K562 (cell line): Measurements from ENCODE around the gene PLEKHM3. TPM values are rescaled to one million over a fixed set of nuclear protein-coding genes. Genes with fewer than 3 reads are reported as not detected.

Experiments
- ARID3A ChIP-seq: IDR thresholded peaks from 2 replicates; pipeline ENCODE4 v1.6.1; 2012; ENCODE audit warnings: low read depth, low read length, improper control_type of control experiment, borderline replicate concordance
- ATF7 ChIP-seq: fragments of 450-650 bp; IDR thresholded peaks from 2 replicates; pipeline ENCODE4 v1.7.1; 2014; ENCODE audit warnings: mild to moderate bottlenecking, moderate library complexity
- C11orf30 ChIP-seq: fragments of 450-650 bp; IDR thresholded peaks from 2 replicates; pipeline ENCODE4 v1.6.1; 2016; ENCODE audit warnings: low read depth, mild to moderate bottlenecking
- CREBBP ChIP-seq: IDR thresholded peaks from one replicate; pipeline ENCODE4 v1.6.1; 2012; ENCODE audit warnings: low read depth, mild to moderate bottlenecking, control low read depth, inconsistent platforms, low read length
- EZH2 ChIP-seq: IDR thresholded peaks from 2 replicates; pipeline ENCODE4 v1.6.1; 2012; ENCODE audit warnings: low read depth, mild to moderate bottlenecking, inconsistent platforms, low read length, borderline replicate concordance
- GATA2 ChIP-seq: sonication (generic); formaldehyde crosslinking; IDR thresholded peaks from 2 replicates; pipeline ENCODE4 v1.4.0; 2020; ENCODE audit warnings: mild to moderate bottlenecking, missing genetic modification reagents
- GTF2B ChIP-seq: IDR thresholded peaks from 2 replicates; pipeline ENCODE4 v1.6.1; 2011; ENCODE audit not compliant: insufficient read length; ENCODE audit errors: extremely low read depth
- KDM4B ChIP-seq, 2 experiments: fragments of 450-650 bp in 1 of 2; sonication (generic) in 1 of 2; IDR thresholded peaks; 2 replicates each; pipeline ENCODE4 v1.6.1; 2016 to 2017; ENCODE audit warnings: borderline replicate concordance in 2 of 2, antibody characterized with exemption in 1 of 2, low read depth in 1 of 2, mild to moderate bottlenecking in 1 of 2
- KLF1 ChIP-seq: fragments of 450-650 bp; IDR thresholded peaks from 2 replicates; pipeline ENCODE4 v1.6.1; 2016; ENCODE audit warnings: missing genetic modification characterization, missing compliant biosample characterization
- NRF1 ChIP-seq, 2 experiments: fragments of 450-650 bp; IDR thresholded peaks in 1 of 2; conservative IDR thresholded peaks in 1 of 2; 2 replicates each; pipeline ENCODE4 v1.6.1; 2014; ENCODE audit warnings: mild to moderate bottlenecking in 2 of 2
- PHB ChIP-seq: fragments of 250-450 bp; sonication (Bioruptor Pico); IDR thresholded peaks from 2 replicates; pipeline ENCODE4 v1.5.0; 2021
- TAF9B ChIP-seq: fragments of 450-650 bp; IDR thresholded peaks from 2 replicates; pipeline ENCODE4 v1.6.1; 2018; ENCODE audit warnings: mild to moderate bottlenecking; ENCODE audit not compliant: partially characterized antibody
- TEAD1 ChIP-seq, 2 experiments: fragments of 450-650 bp in 1 of 2; sonication (generic) in 1 of 2; formaldehyde crosslinking; IDR thresholded peaks; 2 replicates each; pipeline versions ENCODE4 v1.4.0 to v1.8.0; 2020 to 2022; ENCODE audit warnings: mild to moderate bottlenecking in 2 of 2, missing genetic modification reagents in 1 of 2
- ZNF140 ChIP-seq: fragments of 250-450 bp; sonication (Bioruptor Pico); IDR thresholded peaks from 2 replicates; pipeline ENCODE4 v1.8.0; 2021; ENCODE audit warnings: moderate library complexity, mild to moderate bottlenecking, inconsistent platforms
- ZNF253 ChIP-seq: fragments of 250-450 bp; sonication (Bioruptor Pico); conservative IDR thresholded peaks from 2 replicates; pipeline ENCODE4 v1.6.1; 2021; ENCODE audit warnings: mild to moderate bottlenecking
- ZNF444 ChIP-seq: fragments of 250-450 bp; sonication (Bioruptor Pico); IDR thresholded peaks from 2 replicates; pipeline ENCODE4 v1.4.0; 2020; ENCODE audit warnings: mild to moderate bottlenecking, moderate library complexity
- ZNF507 ChIP-seq: conservative IDR thresholded peaks from 2 replicates; pipeline ENCODE4 v1.6.1; 2017; ENCODE audit warnings: missing genetic modification characterization, missing compliant biosample characterization
- ZNF699 ChIP-seq: fragments of 250-450 bp; sonication (Bioruptor Pico); IDR thresholded peaks from 2 replicates; pipeline ENCODE4 v1.8.0; 2021; ENCODE audit warnings: mild to moderate bottlenecking, moderate library complexity; ENCODE audit not compliant: insufficient replicate concordance
- polyA plus RNA-seq, 8 experiments: library from polyadenylated mRNA; depleted of rRNA in 4 of 8; stranded (reverse) in 5 of 8; unstranded in 3 of 8; fragments of >200 nt; fragmentation: Nextera tagmentation in 2 of 8; fragmentation: Illumina TruSeq in 1 of 8; extraction: Ambion mirVana in 2 of 8; extraction: Trizol in 1 of 8; gene quantifications; 2 replicates each; pipeline versions ENCODE4 v1.2.1 to v1.2.3, GENCODE V29; 2011 to 2014; ENCODE audit warnings: inconsistent platforms in 1 of 8, missing spikeins in 1 of 8
- total RNA-seq, 7 experiments: library from RNA; depleted of rRNA in 6 of 7; stranded (reverse); fragments of >200 nt in 6 of 7; fragmentation: Illumina TruSeq in 2 of 7; extraction: Trizol in 2 of 7; gene quantifications; 2 replicates each; pipeline versions ENCODE4 v1.2.1 to v1.2.3, GENCODE V29; 2011 to 2021; ENCODE audit warnings: low replicate concordance in 1 of 7
- TF ChIP-seq, protein P1 (sequence below): fragments of 450-650 bp; IDR thresholded peaks from 2 replicates; pipeline ENCODE4 v1.6.1; 2016; ENCODE audit warnings: low read depth

Gene PLEKHM3
- total and polyA plus RNA-seq, 9 of the 15 experiments (the other 6 are each of a cell fraction or from before 2014, with no cell fraction given): 0.24 to 1.6 (median 1.0) TPM

GRCh38 chr2:208064220-208064961 is 39.1 kb upstream of the PLEKHM3 start (continued):
- TF ChIP-seq KLF1: no peak
- TF ChIP-seq ZNF140 (CRISPR knock-in tag): no peak
- TF ChIP-seq EZH2: no peak
- no peak for TF ChIP-seq KDM4B (IDR thresholded peaks at IDR 0.05; ENCODE audit: borderline replicate concordance in 2 of 2, low read depth in 1 of 2)
- TF ChIP-seq GATA2: no peak
- no peak for TF ChIP-seq GTF2B
- no peak for TF ChIP-seq TAF9B
- no peak for TF ChIP-seq NRF1 (conservative IDR thresholded peaks at IDR 0.05 in 1 of 2, IDR thresholded peaks at IDR 0.05 in 1 of 2)
- no peak for TF ChIP-seq TEAD1 (CRISPR knock-in tag; IDR thresholded peaks at IDR 0.05)
- no peak for TF ChIP-seq ZNF507
- peak; percentile 17; the same call in 1 of the 2 replicates for TF ChIP-seq ATF7
- TF ChIP-seq PHB (CRISPR knock-in tag): no peak
- TF ChIP-seq CREBBP: no peak
- no peak for TF ChIP-seq ARID3A
- TF ChIP-seq, protein P1, sequence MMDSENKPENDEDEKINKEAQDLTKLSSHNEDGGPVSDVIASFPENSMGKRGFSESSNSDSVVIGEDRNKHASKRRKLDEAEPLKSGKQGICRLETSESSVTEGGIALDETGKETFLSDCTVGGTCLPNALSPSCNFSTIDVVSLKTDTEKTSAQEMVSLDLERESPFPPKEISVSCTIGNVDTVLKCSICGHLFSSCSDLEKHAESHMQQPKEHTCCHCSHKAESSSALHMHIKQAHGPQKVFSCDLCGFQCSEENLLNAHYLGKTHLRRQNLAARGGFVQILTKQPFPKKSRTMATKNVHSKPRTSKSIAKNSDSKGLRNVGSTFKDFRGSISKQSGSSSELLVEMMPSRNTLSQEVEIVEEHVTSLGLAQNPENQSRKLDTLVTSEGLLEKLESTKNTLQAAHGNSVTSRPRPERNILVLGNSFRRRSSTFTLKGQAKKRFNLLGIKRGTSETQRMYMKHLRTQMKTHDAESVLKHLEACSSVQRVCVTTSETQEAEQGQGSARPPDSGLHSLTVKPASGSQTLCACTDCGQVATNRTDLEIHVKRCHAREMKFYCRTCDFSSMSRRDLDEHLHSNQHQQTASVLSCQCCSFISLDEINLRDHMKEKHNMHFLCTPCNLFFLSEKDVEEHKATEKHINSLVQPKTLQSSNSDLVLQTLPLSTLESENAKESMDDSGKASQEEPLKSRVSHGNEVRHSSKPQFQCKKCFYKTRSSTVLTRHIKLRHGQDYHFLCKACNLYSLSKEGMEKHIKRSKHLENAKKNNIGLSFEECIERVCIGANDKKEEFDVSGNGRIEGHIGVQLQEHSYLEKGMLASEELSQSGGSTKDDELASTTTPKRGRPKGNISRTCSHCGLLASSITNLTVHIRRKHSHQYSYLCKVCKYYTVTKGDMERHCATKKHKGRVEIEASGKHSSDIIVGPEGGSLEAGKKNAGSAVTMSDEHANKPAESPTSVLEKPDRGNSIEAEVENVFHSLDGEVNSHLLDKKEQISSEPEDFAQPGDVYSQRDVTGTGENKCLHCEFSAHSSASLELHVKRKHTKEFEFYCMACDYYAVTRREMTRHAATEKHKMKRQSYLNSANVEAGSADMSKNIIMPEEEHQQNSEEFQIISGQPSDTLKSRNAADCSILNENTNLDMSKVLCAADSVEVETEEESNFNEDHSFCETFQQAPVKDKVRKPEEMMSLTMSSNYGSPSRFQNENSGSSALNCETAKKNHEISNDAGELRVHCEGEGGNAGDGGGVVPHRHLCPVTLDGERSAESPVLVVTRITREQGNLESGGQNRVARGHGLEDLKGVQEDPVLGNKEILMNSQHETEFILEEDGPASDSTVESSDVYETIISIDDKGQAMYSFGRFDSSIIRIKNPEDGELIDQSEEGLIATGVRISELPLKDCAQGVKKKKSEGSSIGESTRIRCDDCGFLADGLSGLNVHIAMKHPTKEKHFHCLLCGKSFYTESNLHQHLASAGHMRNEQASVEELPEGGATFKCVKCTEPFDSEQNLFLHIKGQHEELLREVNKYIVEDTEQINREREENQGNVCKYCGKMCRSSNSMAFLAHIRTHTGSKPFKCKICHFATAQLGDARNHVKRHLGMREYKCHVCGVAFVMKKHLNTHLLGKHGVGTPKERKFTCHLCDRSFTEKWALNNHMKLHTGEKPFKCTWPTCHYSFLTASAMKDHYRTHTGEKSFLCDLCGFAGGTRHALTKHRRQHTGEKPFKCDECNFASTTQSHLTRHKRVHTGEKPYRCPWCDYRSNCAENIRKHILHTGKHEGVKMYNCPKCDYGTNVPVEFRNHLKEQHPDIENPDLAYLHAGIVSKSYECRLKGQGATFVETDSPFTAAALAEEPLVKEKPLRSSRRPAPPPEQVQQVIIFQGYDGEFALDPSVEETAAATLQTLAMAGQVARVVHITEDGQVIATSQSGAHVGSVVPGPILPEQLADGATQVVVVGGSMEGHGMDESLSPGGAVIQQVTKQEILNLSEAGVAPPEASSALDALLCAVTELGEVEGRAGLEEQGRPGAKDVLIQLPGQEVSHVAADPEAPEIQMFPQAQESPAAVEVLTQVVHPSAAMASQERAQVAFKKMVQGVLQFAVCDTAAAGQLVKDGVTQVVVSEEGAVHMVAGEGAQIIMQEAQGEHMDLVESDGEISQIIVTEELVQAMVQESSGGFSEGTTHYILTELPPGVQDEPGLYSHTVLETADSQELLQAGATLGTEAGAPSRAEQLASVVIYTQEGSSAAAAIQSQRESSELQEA: no peak
- peak; percentile 86 for TF ChIP-seq C11orf30
- no peak for TF ChIP-seq ZNF253 (CRISPR knock-in tag)
- TF ChIP-seq ZNF699 (CRISPR knock-in tag): no peak
- no peak for TF ChIP-seq ZNF444 (CRISPR knock-in tag)
